ENCODE measurements around the gene CTXN2. TPM values are rescaled to one million over a fixed set of nuclear protein-coding genes. Genes with fewer than 3 reads are reported as not detected.
A peak's percentile ranks its signal among the peaks of the same experiment; 100 is the strongest.

The CTXN2 gene
- total and polyA plus RNA-seq, 10 of the 15 experiments (the other 5 are each of a cell fraction or from before 2014, with no cell fraction given), result 0.01 to 0.09 TPM; not detected in 8

GRCh38 chr15:48145923-48146322 is 45.5 kb upstream of the CTXN2 start:
- no peaks in the 10 kb centered on the region for H4K20me1 ChIP-seq (ENCODE audit: control insufficient read depth, insufficient read depth)
- H3K79me2 ChIP-seq (ENCODE audit: control insufficient read depth, insufficient read depth, low read length), result no peaks in the 10 kb centered on the region
- H3K9me3 ChIP-seq (replicated peaks; ENCODE audit: control insufficient read depth, insufficient read depth, low read length), result no peaks in the 10 kb centered on the region
- no peak overlapping the region for H3K4me2 ChIP-seq (ENCODE audit: control insufficient read depth, insufficient read depth)
- in situ Hi-C loops (cut with MboI) (no loop called here), intact Hi-C loops (cut with micrococcal nuclease; ENCODE audit: unreplicated experiment) (no loop called here)
- no peak overlapping the region for H2AFZ ChIP-seq (ENCODE audit: control insufficient read depth, low read depth, low read length)
- FAIRE-seq (peak; percentile 69), ATAC-seq (no peak), DNase-seq (ENCODE audit: low read depth, low spot score) (no peak)
- ChIA-PET RAD21 (ENCODE audit: unreplicated experiment) (no interaction called here), SMC1A (ENCODE audit: uncharacterized antibody, unreplicated experiment) (no interaction called here), CTCF (no interaction called here), POLR2A (no interaction called here)
- BruUV-seq (replicated peaks), result no TSS peak
- H3K4me3 ChIP-seq, result no peak overlapping the region
- H3K27me3 ChIP-seq (replicated peaks in 1 of 2; ENCODE audit: control insufficient read depth in 2 of 2, insufficient read depth in 2 of 2, low read length in 1 of 2), result no peaks in the 10 kb centered on the region
- no peaks in the 10 kb centered on the region for H3K36me3 ChIP-seq (ENCODE audit: control insufficient read depth in 2 of 2, insufficient read depth in 2 of 2, low read length in 1 of 2)
- H3K9ac ChIP-seq (ENCODE audit: control insufficient read depth, insufficient read depth, low read length), result no peak overlapping the region
- TF ChIP-seq ZNF384 (IDR thresholded peaks at IDR 0.05; ENCODE audit: borderline replicate concordance, low read depth, low read length) (no peak), MXI1 (IDR thresholded peaks at IDR 0.05; ENCODE audit: low read depth, low read length) (no peak), DPF2 (IDR thresholded peaks at IDR 0.05) (no peak), NR2C2 (IDR thresholded peaks at IDR 0.05; ENCODE audit: borderline replicate concordance, control insufficient read depth, insufficient read length, low read depth) (no peak), ELK1 (IDR thresholded peaks at IDR 0.05; ENCODE audit: low read depth, low read length) (no peak), IRF5 (IDR thresholded peaks at IDR 0.05; ENCODE audit: borderline replicate concordance) (no peak), KLF5 (IDR thresholded peaks at IDR 0.05; ENCODE audit: partially characterized antibody) (no peak), RCOR1 (conservative IDR thresholded peaks at IDR 0.05; ENCODE audit: low read depth, low read length) (no peak), ZNF274 (IDR thresholded peaks at IDR 0.05; ENCODE audit: insufficient read depth, insufficient read length) (no peak), IKZF2 (IDR thresholded peaks at IDR 0.05) (no peak), TARDBP (IDR thresholded peaks at IDR 0.05; ENCODE audit: borderline replicate concordance) (no peak), SMAD1 (IDR thresholded peaks at IDR 0.05; ENCODE audit: low read depth, partially characterized antibody) (no peak), EZH2 (IDR thresholded peaks at IDR 0.05; ENCODE audit: borderline replicate concordance, control insufficient read depth, low read depth, low read length) (no peak)
- peaks cover 4% of the 10 kb centered on the region; the same call in 1 of the 2 replicates for H3K4me1 ChIP-seq (ENCODE audit: control insufficient read depth, insufficient read depth, low read length)
- no peak overlapping the region for H3K27ac ChIP-seq (ENCODE audit: control insufficient read depth, insufficient read depth)
